WTC11 (cell line): ENCODE data around the gene RARB. TPM values are rescaled to one million over a fixed set of nuclear protein-coding genes. Genes with fewer than 3 reads are reported as not detected.

Experiments
- ATAC-seq: fragments of 200-7000 bp; cut with Tn5 transposase; 2 replicates; pipeline ENCODE4 v1.10.0; 2021; ENCODE audit warnings: mild to moderate bottlenecking, moderate library complexity
- CTCF ChIA-PET: fragments of 300-600 bp; sonication (Branson Sonifier 250); formaldehyde crosslinking; loops from one replicate; lab custom pipeline; 2021; ENCODE audit warnings: antibody characterized with exemption; lab: Charles Lee
- POLR2A ChIA-PET: fragments of 350-600 bp; sonication (Branson Sonifier 250); formaldehyde crosslinking; loops from one replicate; lab custom pipeline; 2021; ENCODE audit warnings: antibody characterized with exemption; lab: Charles Lee
- DNase-seq: peaks from one replicate; pipeline ENCODE4 v3.0.0; 2021; ENCODE audit warnings: low spot score
- H3K27ac Mint-ChIP-seq: 2 replicates; pipeline ENCODE4 v1.8.0; 2021; ENCODE audit warnings: mixed read lengths
- H3K27me3 Mint-ChIP-seq: 2 replicates; pipeline ENCODE4 v1.8.0; 2021; ENCODE audit warnings: low read depth, mild to moderate bottlenecking, moderate library complexity, mixed read lengths
- H3K36me3 Mint-ChIP-seq: 2 replicates; pipeline ENCODE4 v1.8.0; 2021; ENCODE audit warnings: mixed read lengths
- H3K4me1 Mint-ChIP-seq: 2 replicates; pipeline ENCODE4 v1.8.0; 2022; ENCODE audit warnings: mixed read lengths
- H3K4me3 Mint-ChIP-seq: 2 replicates; pipeline ENCODE4 v1.8.0; 2021; ENCODE audit warnings: mild to moderate bottlenecking, moderate library complexity, mixed read lengths
- H3K9me3 Mint-ChIP-seq: 2 replicates; pipeline ENCODE4 v1.8.0; 2021; ENCODE audit warnings: mixed read lengths
- ELF4 ChIP-seq: sonication (generic); formaldehyde crosslinking; IDR thresholded peaks from 2 replicates; pipeline ENCODE4 v1.8.1; 2022; ENCODE audit warnings: low read depth, mild to moderate bottlenecking, moderate library complexity, missing genetic modification reagents
- EMX1 ChIP-seq: fragments of 250-450 bp; sonication (Bioruptor Pico); IDR thresholded peaks from 2 replicates; pipeline ENCODE4 v1.8.0; 2021; ENCODE audit warnings: mild to moderate bottlenecking
- ESRRA ChIP-seq: sonication (generic); formaldehyde crosslinking; IDR thresholded peaks from 2 replicates; pipeline ENCODE4 v1.8.1; 2022; ENCODE audit warnings: mild to moderate bottlenecking, missing genetic modification reagents, borderline replicate concordance
- GRHL2 ChIP-seq: fragments of 250-450 bp; sonication (Bioruptor Pico); IDR thresholded peaks from 2 replicates; pipeline ENCODE4 v1.8.0; 2022; ENCODE audit warnings: mild to moderate bottlenecking, moderate library complexity; ENCODE audit not compliant: insufficient replicate concordance, severe bottlenecking
- GTF2I ChIP-seq: fragments of 250-450 bp; sonication (Bioruptor Pico); conservative IDR thresholded peaks from 2 replicates; pipeline ENCODE4 v1.4.0; 2021; ENCODE audit warnings: mild to moderate bottlenecking
- HMGA2 ChIP-seq: fragments of 250-450 bp; sonication (Bioruptor Pico); IDR thresholded peaks from 2 replicates; pipeline ENCODE4 v1.4.0; 2021; ENCODE audit warnings: mild to moderate bottlenecking, moderate library complexity
- IRF2 ChIP-seq: sonication (generic); formaldehyde crosslinking; IDR thresholded peaks from 2 replicates; pipeline ENCODE4 v1.8.0; 2022; ENCODE audit warnings: low read depth, missing genetic modification reagents, borderline replicate concordance
- MXD4 ChIP-seq: fragments of 250-450 bp; sonication (Bioruptor Pico); IDR thresholded peaks from 2 replicates; pipeline ENCODE4 v1.8.0; 2021; ENCODE audit warnings: mild to moderate bottlenecking, moderate library complexity, borderline replicate concordance
- NR1H2 ChIP-seq: sonication (generic); formaldehyde crosslinking; IDR thresholded peaks from 2 replicates; pipeline ENCODE4 v1.9.0; 2021; ENCODE audit warnings: mild to moderate bottlenecking, moderate library complexity, missing genetic modification reagents
- PRRX2 ChIP-seq: fragments of 250-450 bp; sonication (Bioruptor Pico); IDR thresholded peaks from 2 replicates; pipeline ENCODE4 v1.8.0; 2021; ENCODE audit warnings: mild to moderate bottlenecking
- SMAD3 ChIP-seq: sonication (generic); formaldehyde crosslinking; IDR thresholded peaks from 2 replicates; pipeline ENCODE4 v1.8.0; 2022; ENCODE audit warnings: missing genetic modification reagents, mild to moderate bottlenecking, borderline replicate concordance
- TCF7 ChIP-seq: sonication (generic); formaldehyde crosslinking; IDR thresholded peaks from 2 replicates; pipeline ENCODE4 v1.8.0; 2022; ENCODE audit warnings: mild to moderate bottlenecking, low read depth, missing genetic modification reagents, moderate library complexity
- TEAD4 ChIP-seq: sonication (generic); formaldehyde crosslinking; IDR thresholded peaks from 2 replicates; pipeline ENCODE4 v1.8.0; 2022; ENCODE audit warnings: mild to moderate bottlenecking, missing genetic modification reagents
- ZBTB21 ChIP-seq: sonication (generic); formaldehyde crosslinking; IDR thresholded peaks from 2 replicates; pipeline ENCODE4 v1.8.1; 2023; ENCODE audit warnings: mild to moderate bottlenecking, missing genetic modification reagents, borderline replicate concordance
- ZNF121 ChIP-seq: sonication (generic); formaldehyde crosslinking; IDR thresholded peaks from 2 replicates; pipeline ENCODE4 v1.8.0; 2023; ENCODE audit warnings: missing genetic modification reagents
- ZNF671 ChIP-seq: fragments of 250-450 bp; sonication (Bioruptor Pico); IDR thresholded peaks from 2 replicates; pipeline ENCODE4 v1.8.0; 2021; ENCODE audit warnings: mild to moderate bottlenecking
- total RNA-seq: library from RNA; stranded (reverse); gene quantifications from 3 replicates; pipeline ENCODE4 v1.2.3, GENCODE V29; 2021
- TF ChIP-seq, protein P1 (sequence below): sonication (generic); formaldehyde crosslinking; conservative IDR thresholded peaks from 2 replicates; pipeline ENCODE4 v1.8.1; 2023; ENCODE audit warnings: mild to moderate bottlenecking, low read depth, missing genetic modification reagents, moderate library complexity
- TF ChIP-seq, protein P2 (sequence below): fragments of 200-600 bp; IDR thresholded peaks from 2 replicates; pipeline ENCODE4 v1.8.0; 2022; ENCODE audit warnings: antibody characterized with exemption
- TF ChIP-seq, protein P3 (sequence below): fragments of 250-450 bp; sonication (Bioruptor Pico); IDR thresholded peaks from 2 replicates; pipeline ENCODE4 v1.9.0; 2021; ENCODE audit warnings: mild to moderate bottlenecking
- TF ChIP-seq, protein P4 (sequence below): sonication (generic); formaldehyde crosslinking; IDR thresholded peaks from 2 replicates; pipeline ENCODE4 v1.8.1; 2023; ENCODE audit warnings: mild to moderate bottlenecking, missing genetic modification reagents, moderate library complexity

Gene RARB
- total RNA-seq, 1 experiment from 2014 or later: not detected

DNA sequence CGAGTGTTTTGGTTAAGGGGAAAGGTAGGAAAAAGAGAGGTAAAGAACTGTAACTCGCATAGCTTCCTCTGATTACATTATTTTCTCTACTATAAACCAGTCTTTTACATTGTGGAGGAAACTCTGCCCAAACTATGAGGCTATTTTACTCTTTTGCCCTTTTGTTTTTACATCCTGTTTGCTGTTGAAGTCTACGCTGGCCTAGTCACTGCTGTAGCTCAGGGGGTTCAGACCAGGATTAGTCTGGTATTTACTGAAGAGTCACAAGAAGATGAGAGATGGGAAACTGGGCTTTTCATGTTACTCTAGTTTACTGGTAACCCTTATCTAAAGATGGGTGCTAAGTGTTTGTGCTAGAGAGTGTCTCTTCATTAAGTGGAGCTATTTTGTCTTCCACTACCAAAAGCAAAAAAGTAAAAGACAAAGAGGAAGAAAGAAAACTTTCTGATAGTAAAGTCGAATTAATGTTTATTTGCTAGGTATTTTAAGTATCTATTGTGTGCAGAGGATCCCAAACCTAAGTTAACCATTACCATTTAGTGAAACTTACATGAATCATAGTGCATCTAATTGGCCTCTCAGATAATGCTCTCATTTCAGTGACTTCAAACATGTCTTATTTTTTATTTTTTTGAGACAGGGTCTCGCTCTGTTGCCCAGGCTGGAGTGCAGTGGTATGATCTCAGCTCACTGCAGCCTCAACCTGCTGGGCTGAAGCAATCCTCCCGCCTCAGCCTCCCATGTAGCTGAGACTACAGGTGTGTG lies 10.9 kb downstream of the RARB start:
- Mint-ChIP-seq H3K27me3 (0 out of 2 replicates have a peak, but pooled peaks cover 3% of the 10 kb centered on the region), H3K27ac (no peak overlapping the region), H3K36me3 (no peaks in the 10 kb centered on the region), H3K4me1 (peaks cover 16% of the 10 kb centered on the region), H3K4me3 (no peak overlapping the region), H3K9me3 (no peaks in the 10 kb centered on the region)
- POLR2A ChIA-PET: no interaction called here
- CTCF ChIA-PET: no interaction called here
- no peak for DNase-seq
- TF ChIP-seq TEAD4 (CRISPR knock-in tag) (no peak), ZNF671 (CRISPR knock-in tag) (no peak), ZNF121 (CRISPR knock-in tag) (no peak), NR1H2 (CRISPR knock-in tag) (no peak), EMX1 (CRISPR knock-in tag) (no peak), TCF7 (CRISPR knock-in tag) (no peak), IRF2 (CRISPR knock-in tag) (no peak), SMAD3 (CRISPR knock-in tag) (no peak), GRHL2 (CRISPR knock-in tag) (no peak), ELF4 (no peak), PRRX2 (CRISPR knock-in tag) (no peak), GTF2I (CRISPR knock-in tag) (no peak), ESRRA (CRISPR knock-in tag) (no peak)
- TF ChIP-seq, protein P1, sequence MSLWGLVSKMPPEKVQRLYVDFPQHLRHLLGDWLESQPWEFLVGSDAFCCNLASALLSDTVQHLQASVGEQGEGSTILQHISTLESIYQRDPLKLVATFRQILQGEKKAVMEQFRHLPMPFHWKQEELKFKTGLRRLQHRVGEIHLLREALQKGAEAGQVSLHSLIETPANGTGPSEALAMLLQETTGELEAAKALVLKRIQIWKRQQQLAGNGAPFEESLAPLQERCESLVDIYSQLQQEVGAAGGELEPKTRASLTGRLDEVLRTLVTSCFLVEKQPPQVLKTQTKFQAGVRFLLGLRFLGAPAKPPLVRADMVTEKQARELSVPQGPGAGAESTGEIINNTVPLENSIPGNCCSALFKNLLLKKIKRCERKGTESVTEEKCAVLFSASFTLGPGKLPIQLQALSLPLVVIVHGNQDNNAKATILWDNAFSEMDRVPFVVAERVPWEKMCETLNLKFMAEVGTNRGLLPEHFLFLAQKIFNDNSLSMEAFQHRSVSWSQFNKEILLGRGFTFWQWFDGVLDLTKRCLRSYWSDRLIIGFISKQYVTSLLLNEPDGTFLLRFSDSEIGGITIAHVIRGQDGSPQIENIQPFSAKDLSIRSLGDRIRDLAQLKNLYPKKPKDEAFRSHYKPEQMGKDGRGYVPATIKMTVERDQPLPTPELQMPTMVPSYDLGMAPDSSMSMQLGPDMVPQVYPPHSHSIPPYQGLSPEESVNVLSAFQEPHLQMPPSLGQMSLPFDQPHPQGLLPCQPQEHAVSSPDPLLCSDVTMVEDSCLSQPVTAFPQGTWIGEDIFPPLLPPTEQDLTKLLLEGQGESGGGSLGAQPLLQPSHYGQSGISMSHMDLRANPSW (CRISPR knock-in tag): no peak
- no peak for ATAC-seq

DNA sequence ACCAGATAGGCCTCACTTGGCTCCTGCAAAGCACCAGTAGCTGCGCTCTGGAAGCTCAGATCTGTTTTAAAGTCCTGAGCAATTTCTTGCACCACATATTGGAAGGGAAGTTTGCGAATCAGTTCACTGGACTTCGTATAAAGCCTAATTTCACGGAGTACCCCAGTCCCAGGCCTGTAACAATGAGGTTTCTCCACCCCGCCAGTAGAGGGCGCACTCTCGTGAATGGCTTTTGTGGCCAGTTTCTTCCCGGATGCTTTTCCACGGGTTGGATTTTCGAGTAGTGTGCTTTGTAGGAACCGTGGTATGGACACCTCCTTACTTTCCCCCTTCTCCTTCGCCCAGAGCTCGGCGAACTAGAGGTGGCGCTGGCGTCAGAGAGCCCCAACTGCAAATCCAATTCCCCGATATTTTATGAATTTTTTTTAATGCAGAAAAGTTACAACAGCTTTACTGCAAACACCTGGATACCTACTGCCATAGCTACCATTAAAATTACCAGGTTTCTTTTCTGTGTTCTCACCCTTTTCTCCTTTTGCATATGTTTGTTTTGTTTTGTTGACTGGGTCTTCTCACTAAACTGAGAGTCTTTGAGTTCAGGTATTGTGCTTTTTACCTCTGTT lies 13.3 kb downstream of the RARB start:
- H3K4me1 Mint-ChIP-seq: peaks cover 10% of the 10 kb centered on the region
- DNase-seq: peak; percentile 68
- POLR2A ChIA-PET: no interaction called here
- peaks cover 6% of the 10 kb centered on the region; the same call in 1 of the 2 replicates for H3K27me3 Mint-ChIP-seq
- H3K27ac Mint-ChIP-seq: no peak overlapping the region
- H3K4me3 Mint-ChIP-seq: no peak overlapping the region
- ATAC-seq: no peak
- CTCF ChIA-PET: interaction anchor here (0.6 to 2.2 kb wide), 3 partner anchors 13 to 502 kb away, joined by 3 to 12 read pairs (median 3); partner anchors contain the start of gene RARB
- no peaks in the 10 kb centered on the region for H3K9me3 Mint-ChIP-seq
- no peaks in the 10 kb centered on the region for H3K36me3 Mint-ChIP-seq
- TF ChIP-seq, protein P2, sequence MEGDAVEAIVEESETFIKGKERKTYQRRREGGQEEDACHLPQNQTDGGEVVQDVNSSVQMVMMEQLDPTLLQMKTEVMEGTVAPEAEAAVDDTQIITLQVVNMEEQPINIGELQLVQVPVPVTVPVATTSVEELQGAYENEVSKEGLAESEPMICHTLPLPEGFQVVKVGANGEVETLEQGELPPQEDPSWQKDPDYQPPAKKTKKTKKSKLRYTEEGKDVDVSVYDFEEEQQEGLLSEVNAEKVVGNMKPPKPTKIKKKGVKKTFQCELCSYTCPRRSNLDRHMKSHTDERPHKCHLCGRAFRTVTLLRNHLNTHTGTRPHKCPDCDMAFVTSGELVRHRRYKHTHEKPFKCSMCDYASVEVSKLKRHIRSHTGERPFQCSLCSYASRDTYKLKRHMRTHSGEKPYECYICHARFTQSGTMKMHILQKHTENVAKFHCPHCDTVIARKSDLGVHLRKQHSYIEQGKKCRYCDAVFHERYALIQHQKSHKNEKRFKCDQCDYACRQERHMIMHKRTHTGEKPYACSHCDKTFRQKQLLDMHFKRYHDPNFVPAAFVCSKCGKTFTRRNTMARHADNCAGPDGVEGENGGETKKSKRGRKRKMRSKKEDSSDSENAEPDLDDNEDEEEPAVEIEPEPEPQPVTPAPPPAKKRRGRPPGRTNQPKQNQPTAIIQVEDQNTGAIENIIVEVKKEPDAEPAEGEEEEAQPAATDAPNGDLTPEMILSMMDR: peak; percentile 90
- TF ChIP-seq, protein P3, sequence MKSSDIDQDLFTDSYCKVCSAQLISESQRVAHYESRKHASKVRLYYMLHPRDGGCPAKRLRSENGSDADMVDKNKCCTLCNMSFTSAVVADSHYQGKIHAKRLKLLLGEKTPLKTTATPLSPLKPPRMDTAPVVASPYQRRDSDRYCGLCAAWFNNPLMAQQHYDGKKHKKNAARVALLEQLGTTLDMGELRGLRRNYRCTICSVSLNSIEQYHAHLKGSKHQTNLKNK (CRISPR knock-in tag): no peak
- TF ChIP-seq ESRRA (CRISPR knock-in tag) (no peak), SMAD3 (CRISPR knock-in tag) (no peak)

DNA sequence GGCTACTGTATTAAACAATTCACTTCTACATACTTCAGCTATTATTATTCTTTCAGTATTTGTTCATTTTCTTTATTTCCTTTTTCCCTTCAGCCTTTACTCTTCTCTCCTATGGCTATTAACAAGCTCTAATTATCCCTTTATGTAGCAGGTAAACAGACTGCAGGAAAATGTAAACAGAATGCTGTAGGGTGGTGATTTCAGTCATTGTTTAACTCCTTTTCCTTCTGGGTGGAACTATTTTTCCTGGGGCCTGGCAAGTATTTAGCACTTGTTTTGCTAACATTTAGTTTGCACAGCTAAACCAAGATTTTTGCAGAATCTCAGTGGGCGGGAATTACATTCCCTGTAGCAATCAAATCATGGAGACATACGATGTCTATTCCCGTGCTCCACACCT lies 14.4 kb downstream of the RARB start:
- no peak for ATAC-seq
- no peak for DNase-seq
- Mint-ChIP-seq H3K36me3 (no peaks in the 10 kb centered on the region), H3K4me3 (no peak overlapping the region), H3K27me3 (peaks cover 6% of the 10 kb centered on the region; the same call in 1 of the 2 replicates), H3K9me3 (no peaks in the 10 kb centered on the region), H3K27ac (peak overlapping the region; percentile 38; the same call in 1 of the 2 replicates), H3K4me1 (peaks cover 8% of the 10 kb centered on the region)
- TF ChIP-seq ZBTB21 (no peak), ZNF121 (CRISPR knock-in tag) (no peak), MXD4 (CRISPR knock-in tag) (no peak), HMGA2 (CRISPR knock-in tag) (no peak)
- TF ChIP-seq, protein P4, sequence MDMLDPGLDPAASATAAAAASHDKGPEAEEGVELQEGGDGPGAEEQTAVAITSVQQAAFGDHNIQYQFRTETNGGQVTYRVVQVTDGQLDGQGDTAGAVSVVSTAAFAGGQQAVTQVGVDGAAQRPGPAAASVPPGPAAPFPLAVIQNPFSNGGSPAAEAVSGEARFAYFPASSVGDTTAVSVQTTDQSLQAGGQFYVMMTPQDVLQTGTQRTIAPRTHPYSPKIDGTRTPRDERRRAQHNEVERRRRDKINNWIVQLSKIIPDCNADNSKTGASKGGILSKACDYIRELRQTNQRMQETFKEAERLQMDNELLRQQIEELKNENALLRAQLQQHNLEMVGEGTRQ (CRISPR knock-in tag): no peak
- CTCF ChIA-PET: interaction anchor here (0.7 to 2.2 kb wide), 5 partner anchors 12 to 409 kb away, joined by 3 to 12 read pairs (median 3); partner anchors contain the start of gene RARB
- POLR2A ChIA-PET: interaction anchor here (1.0 kb wide), 1 partner anchor 10 kb away, joined by 3 read pairs; no protein-coding TSS in a partner anchor
